ENCODE data around the gene DDX21. TPM values are rescaled to one million over a fixed set of nuclear protein-coding genes. Genes with fewer than 3 reads are reported as not detected.
"Not testable (repeated sequence)": the region's sequence is repeated elsewhere in the genome, so short reads cannot be mapped to it uniquely, and the experiment has no call there.

DDX21 gene
- total RNA-seq (10 to 100 TPM; 26.5 to 77.0 (median 41.4) TPM), polyA plus RNA-seq (10 to 100 TPM; 16.0 to 30.0 TPM)
- long read RNA-seq, donor 1, full-length matches to known transcripts = 2 of 20 reads
- long read RNA-seq, donor 1, partial matches to known transcripts = 12 of 20 reads
- long read RNA-seq, donor 1, other reads (novel, unspliced or antisense) = 6 of 20 reads
- long read RNA-seq, donor 2, full-length matches to known transcripts = 8 of 48 reads
- long read RNA-seq, donor 2, partial matches to known transcripts = 40 of 48 reads
- long read RNA-seq, donor 2, other reads (novel, unspliced or antisense) = 0 of 48 reads
- long read RNA-seq, donor 3, full-length matches to known transcripts = 41 of 48 reads
- long read RNA-seq, donor 3, partial matches to known transcripts = 3 of 48 reads
- long read RNA-seq, donor 3, other reads (novel, unspliced or antisense) = 4 of 48 reads

DNA sequence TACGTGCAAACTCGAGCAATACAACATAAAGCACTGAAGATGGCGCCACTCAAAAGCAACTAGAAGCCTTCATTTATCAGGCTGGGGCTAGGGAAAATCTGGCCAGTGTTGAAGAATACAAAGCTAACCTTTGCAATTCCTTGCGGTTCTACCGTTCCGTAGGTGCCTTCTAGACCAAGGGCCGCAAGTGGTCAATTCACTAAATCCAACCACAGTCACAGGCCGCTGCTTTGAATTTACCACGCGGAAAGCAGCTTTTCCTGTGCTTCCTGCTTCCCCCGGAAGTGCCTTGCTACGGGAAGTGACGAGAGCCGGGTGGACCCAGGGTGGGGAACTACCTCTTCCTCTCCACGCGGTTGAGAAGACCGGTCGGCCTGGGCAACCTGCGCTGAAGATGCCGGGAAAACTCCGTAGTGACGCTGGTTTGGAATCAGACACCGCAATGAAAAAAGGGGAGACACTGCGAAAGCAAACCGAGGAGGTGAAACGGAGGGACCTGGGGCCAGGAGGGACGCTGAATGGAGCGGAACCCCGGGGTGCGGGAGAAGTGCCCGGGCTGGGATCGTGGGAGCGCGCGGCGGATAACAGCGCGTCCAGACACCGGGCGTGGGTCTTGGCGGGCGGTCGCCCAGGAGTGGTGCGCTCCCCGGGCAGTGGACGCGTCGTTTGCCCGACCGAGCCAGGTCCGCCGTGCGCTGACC, at the start of gene DDX21:
DDX21 (plus strand) TSS at position 339 of the 701 bp plus-strand sequence; CDS start at position 395, 56 bp downstream.
- intact Hi-C loops (cut with DNase I) = loop anchor here in 1 of 4 donors (5.0 kb wide), 1 partner anchor 136 kb away; no protein-coding TSS in a partner anchor
- TF ChIP-seq CTCF (IDR thresholded peaks at IDR 0.05) (peak; percentile 13 to 65 (median 62)), POLR2A (IDR thresholded peaks at IDR 0.05) (peak; percentile 81), EP300 (IDR thresholded peaks at IDR 0.05) (no peak)
- H3K27me3 ChIP-seq = no peaks in the 10 kb centered on the region
- DNase-seq = peak; percentile 82 to 88 (median 85)
- H3K27ac ChIP-seq = peak within 1 kb of the TSS; percentile 63 to 80
- no peaks in the 10 kb centered on the region for H3K9me3 ChIP-seq
- H3K36me3 ChIP-seq = no peaks in the 10 kb centered on the region
- WGBS, 3 donors = 0% methylated on average over 53 of the region's 53 CpGs
- H3K4me1 ChIP-seq (ENCODE audit: insufficient read depth) = peaks cover 9% of the 10 kb centered on the region
- peak within 1 kb of the TSS; percentile 93 for H3K4me3 ChIP-seq

DNA sequence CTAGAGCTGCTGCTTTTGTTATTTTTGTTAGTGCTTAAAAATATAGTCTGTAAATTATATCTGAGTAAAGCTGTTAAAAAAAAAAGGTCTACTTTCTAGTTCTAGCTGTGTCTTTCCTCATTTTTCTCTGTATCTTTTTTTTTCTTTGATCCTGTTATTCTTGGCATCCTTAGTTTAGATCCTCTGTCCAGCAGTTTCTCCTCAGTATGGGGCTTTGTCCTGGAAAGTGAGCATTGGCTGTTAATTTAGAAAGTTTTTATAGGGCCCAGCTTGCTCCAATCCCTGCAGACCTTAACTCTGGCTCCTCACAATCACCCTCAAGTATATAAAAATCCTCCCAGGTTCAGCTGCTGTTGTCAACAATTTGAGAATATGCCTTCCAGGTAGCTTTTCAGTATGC, 31.4 kb upstream of the DDX21 start:
- intact Hi-C loops (cut with DNase I) = no loop called here
- DNase-seq = no peak
- Histone ChIP-seq H3K9me3 (no peaks in the 10 kb centered on the region), H3K36me3 (no peaks in the 10 kb centered on the region), H3K4me3 (no peak overlapping the region), H3K4me1 (ENCODE audit: insufficient read depth) (peaks cover 1% of the 10 kb centered on the region), H3K27me3 (no peaks in the 10 kb centered on the region), H3K27ac (no peak overlapping the region)
- no peak for TF ChIP-seq POLR2A (IDR thresholded peaks at IDR 0.05)
- no peak for TF ChIP-seq CTCF (IDR thresholded peaks at IDR 0.05)
- TF ChIP-seq EP300 (IDR thresholded peaks at IDR 0.05) = no peak

GRCh38 chr10:68925489-68925888, 30.5 kb upstream of the DDX21 start:
- no peak for DNase-seq
- intact Hi-C loops (cut with DNase I) = no loop called here
- Histone ChIP-seq H3K27ac (no peak overlapping the region), H3K9me3 (no peaks in the 10 kb centered on the region), H3K36me3 (no peaks in the 10 kb centered on the region), H3K4me3 (no peak overlapping the region), H3K27me3 (no peaks in the 10 kb centered on the region), H3K4me1 (ENCODE audit: insufficient read depth) (peaks cover 1% of the 10 kb centered on the region)
- WGBS, 3 donors = 96 to 97% (median 97%) methylated on average over 4 of the region's 4 CpGs
- TF ChIP-seq POLR2A (IDR thresholded peaks at IDR 0.05) = no peak
- TF ChIP-seq CTCF (IDR thresholded peaks at IDR 0.05) = no peak
- TF ChIP-seq EP300 (IDR thresholded peaks at IDR 0.05) = no peak

DNA sequence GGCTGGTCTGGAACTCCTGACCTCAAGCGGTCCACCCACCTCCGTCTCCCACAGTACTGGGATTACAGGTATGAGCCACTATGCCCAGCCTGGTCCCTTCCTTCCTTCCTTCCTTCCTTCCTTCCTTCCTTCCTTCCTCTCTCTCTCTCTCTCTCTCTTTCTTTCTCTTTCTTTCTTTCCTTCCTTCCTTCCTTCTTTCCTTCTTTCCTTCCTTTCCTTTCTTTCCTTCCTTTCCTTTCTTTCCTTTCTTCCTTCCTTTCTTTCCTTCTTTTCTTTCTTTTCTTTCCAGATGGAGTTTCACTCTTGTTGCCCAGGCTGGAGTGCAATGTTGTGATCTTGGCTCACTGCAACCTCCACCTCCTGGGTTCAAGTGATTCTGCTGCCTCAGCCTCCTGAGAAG, 26.8 kb upstream of the DDX21 start:
- not testable (repeated sequence) for H3K36me3 ChIP-seq

GRCh38 chr10:68929888-68930287, 26.1 kb upstream of the DDX21 start:
- intact Hi-C loops (cut with DNase I); H3K36me3 ChIP-seq; H3K27me3 ChIP-seq; H3K4me3 ChIP-seq; H3K27ac ChIP-seq; H3K9me3 ChIP-seq; H3K4me1 ChIP-seq (ENCODE audit: insufficient read depth); DNase-seq: not testable (repeated sequence)
- 95 to 98% (median 97%) methylated on average over 8 of the region's 8 CpGs for WGBS, 3 donors

More for the DNA sequence above, 26.8 kb upstream of the DDX21 start:
- H3K4me3 ChIP-seq; H3K9me3 ChIP-seq; H3K4me1 ChIP-seq (ENCODE audit: insufficient read depth); H3K27me3 ChIP-seq; intact Hi-C loops (cut with DNase I); H3K27ac ChIP-seq; DNase-seq: not testable (repeated sequence)
- WGBS, 3 donors = 90 to 100% (median 96%) methylated on average over 2 of the region's 2 CpGs

- H3K27me3 ChIP-seq; H3K4me3 ChIP-seq; H3K9me3 ChIP-seq; H3K27ac ChIP-seq; H3K4me1 ChIP-seq (ENCODE audit: insufficient read depth); DNase-seq; H3K36me3 ChIP-seq; intact Hi-C loops (cut with DNase I): not testable (repeated sequence)
- WGBS, 3 donors = 95 to 98% (median 95%) methylated on average over 3 of the region's 3 CpGs
Measured at GRCh38 chr10:68932860-68933259, 23.1 kb upstream of the DDX21 start.

All from ovary (tissue), 10 donors.